Nucleus accumbens (tissue), 56 donors: Measurements from ENCODE around the gene FGR.
"Not testable (repeated sequence)": the region's sequence is repeated elsewhere in the genome, so short reads cannot be mapped to it uniquely, and the experiment has no call there.

Source experiments
- DNase-seq, 56 donors: peaks; one replicate each; lab custom pipeline; 2025; lab: John Stamatoyannopoulos, UW

Gene FGR

GRCh38 chr1:27619782-27620438, 15.1 kb downstream of the FGR start:
- DNase-seq, result not testable (repeated sequence)

GRCh38 chr1:27618341-27619082, 16.5 kb downstream of the FGR start:
- DNase-seq, result no peak

GRCh38 chr1:27617420-27617819, 17.6 kb downstream of the FGR start:
- no peak for DNase-seq

- no peak for DNase-seq
Observed at GRCh38 chr1:27616441-27616840, 18.5 kb downstream of the FGR start.

GRCh38 chr1:27615346-27616192, 19.4 kb downstream of the FGR start:
- no peak for DNase-seq

GRCh38 chr1:27614625-27615344, 20.2 kb downstream of the FGR start:
- DNase-seq, result no peak

GRCh38 chr1:27614043-27614624, 20.9 kb downstream of the FGR start:
- no peak for DNase-seq

- no peak for DNase-seq
Observed at GRCh38 chr1:27612718-27613117, 22.3 kb downstream of the FGR start.

- no peak for DNase-seq
Observed at GRCh38 chr1:27611450-27611849, 23.5 kb downstream of the FGR start.

GRCh38 chr1:27609618-27610240, 25.3 kb downstream of the FGR start:
- no peak for DNase-seq

GRCh38 chr1:27609210-27609555, 25.8 kb downstream of the FGR start:
- no peak for DNase-seq

GRCh38 chr1:27607239-27607804, 27.7 kb downstream of the FGR start:
- DNase-seq, result no peak

- DNase-seq, result no peak
Observed at GRCh38 chr1:27606708-27607238, 28.2 kb downstream of the FGR start.

GRCh38 chr1:27605796-27606707, 28.9 kb downstream of the FGR start:
- peak in 42 of 56 donors; percentile 10 to 77 (median 41) for DNase-seq

- no peak for DNase-seq
Observed at GRCh38 chr1:27605300-27605766, 29.7 kb downstream of the FGR start.

- DNase-seq, result no peak
Observed at GRCh38 chr1:27604579-27605299, 30.2 kb downstream of the FGR start.
